HG03066 (cell line): ENCODE results near the gene HPSE.
"Not testable (repeated sequence)": the region's sequence is repeated elsewhere in the genome, so short reads cannot be mapped to it uniquely, and the experiment has no call there.

Source experiments
- ATAC-seq: cut with Tn5 transposase; IDR thresholded peaks from one replicate; pipeline ENCODE4 v1.9.1; 2021; ENCODE audit warnings: low read depth; ENCODE audit not compliant: unreplicated experiment

Gene HPSE

GRCh38 chr4:83285055-83285407 is 49.6 kb downstream of the HPSE start:
- peak; percentile 23 for ATAC-seq

DNA sequence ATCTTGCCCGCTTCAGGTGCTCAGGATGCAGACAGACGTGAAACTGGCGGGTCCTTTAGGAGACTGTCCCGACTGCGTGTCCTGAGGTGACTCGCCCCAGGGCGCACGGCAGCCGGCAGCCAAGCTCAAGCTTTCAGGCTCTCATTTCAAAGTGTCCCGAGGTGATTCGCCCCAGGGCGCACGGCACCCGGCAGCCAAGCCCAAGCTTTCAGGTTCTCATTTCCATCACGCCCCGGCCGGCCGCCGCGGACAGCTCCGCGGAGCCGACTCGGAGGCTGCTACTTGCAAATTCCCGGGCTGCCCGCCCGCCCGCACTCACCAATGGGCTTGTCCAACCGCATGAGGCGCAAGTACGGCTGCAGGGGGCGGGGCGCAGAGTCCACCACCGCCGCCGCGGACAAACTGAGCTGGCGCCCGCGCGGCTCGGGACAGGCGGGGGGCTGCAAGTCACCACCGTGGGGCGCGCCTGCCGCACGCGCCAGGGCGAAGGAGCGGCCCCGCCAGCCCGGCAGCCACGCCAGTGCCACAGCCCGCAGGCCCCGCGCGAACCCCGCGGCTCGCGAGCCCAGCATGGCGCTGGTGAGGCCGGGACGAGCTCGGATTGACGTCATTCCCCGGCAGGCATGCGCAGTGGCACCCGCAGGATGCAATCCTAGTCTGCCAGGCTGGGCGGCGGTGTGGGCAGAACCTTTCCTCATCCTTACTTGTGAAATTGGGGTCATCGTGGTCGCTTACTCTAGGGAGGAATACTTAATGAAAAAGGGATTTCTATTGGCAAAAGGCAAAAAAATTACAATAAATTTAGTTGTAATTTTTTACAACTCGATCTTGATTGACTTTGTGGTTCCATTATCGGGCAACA is 50.2 kb downstream of the HPSE start, which contains the start of gene COQ2:
Gene COQ2, minus strand, starts transcription at position 606 of the 862 bp plus-strand sequence. Its CDS starts 34 bp downstream, at position 572.
- peak; percentile 77 for ATAC-seq

- no peak for ATAC-seq
Measured at GRCh38 chr4:83283181-83283580, 51.5 kb downstream of the HPSE start.

DNA sequence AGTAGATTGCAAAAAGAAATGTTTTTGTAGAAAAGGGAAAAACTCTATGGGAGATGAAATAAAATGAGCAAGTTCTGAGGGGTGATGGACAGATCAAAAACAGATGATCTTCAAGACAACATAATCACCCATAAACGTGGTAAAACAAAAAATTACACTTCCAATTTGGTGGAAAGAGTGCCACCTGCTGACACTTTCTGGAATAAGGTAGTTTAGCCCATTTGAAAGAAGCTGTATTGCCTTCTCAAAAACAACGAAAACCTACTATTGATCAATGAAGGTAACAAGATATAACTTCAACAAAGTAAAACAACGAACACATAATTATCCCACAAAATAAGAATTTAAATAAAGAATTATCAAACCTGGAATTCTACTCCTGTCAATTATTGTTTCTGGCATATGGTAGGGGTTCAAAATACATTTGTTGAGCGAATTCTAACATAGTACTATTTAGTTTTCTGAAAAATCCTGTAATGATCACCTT is 52.6 kb downstream of the HPSE start:
- ATAC-seq: no peak

DNA sequence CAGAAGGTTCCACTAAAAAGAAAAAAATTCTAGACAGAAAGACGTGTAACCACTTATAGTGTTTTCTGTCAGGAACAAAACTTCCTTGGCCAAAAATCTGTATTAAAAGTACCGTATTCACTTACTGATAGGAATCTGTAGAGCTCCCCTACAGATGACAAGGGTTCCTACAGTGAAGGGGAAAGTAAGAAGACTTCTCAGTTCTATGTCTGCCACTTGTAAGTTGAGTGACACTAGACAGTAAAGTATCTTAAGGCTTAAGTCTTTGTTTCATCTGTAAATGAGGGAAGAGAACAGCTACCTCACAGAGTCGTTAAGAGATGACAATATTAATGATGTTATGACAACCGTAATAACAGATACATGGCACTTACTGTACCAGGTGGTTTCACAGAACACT is 53.3 kb downstream of the HPSE start:
- no peak for ATAC-seq

DNA sequence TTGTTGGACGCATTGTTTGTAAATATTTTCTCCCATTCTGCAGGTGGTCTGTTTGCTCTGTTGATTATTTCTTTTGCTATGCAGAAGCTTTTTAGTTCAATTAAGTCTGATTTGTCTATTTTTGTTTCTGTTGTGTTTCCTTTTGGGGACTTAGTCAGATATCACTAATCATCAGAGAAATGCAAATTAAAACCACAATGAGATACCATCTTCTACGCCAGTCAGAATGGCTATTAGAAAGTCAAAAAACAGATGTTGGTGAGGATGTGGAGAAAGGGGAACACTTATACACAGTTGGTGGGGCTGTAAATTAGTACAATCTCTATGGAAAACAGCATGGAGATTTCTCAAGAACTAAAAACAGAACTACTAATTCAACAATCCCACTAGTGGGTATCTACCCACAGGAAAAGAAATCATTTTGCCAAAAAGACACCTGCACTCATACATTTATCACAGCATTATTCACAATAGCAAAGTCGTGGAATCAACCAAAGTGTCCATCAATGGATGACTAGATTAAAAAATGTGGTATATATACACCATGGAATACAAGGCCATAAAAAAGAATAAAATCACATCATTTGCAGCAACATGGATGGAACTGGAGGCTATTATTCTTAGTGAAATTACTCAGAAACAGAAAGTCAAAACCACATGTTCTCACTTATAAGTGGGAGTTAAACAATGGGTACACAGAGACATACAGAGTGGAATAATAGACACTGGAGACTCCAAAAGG is 58.2 kb downstream of the HPSE start:
- ATAC-seq: peak; percentile 68

DNA sequence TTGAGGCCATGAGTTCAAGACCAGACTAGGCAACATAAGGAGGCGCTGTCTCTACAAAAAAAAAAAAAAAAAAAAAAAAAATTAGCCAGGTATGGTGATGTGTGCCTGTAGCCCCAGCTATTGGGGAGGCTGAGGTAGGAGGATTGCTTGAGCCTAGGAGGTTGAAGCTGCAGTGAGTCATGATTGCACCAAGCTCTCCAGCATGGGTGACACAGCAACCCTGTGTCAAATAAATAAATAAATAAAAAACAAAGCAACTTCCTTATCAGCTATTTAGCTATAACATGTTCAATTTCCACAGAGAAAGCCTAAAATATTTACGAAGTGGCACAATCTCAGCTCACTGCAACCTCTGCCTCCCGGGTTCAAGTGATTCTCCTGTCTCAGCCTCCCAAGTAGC is 60.7 kb downstream of the HPSE start:
- ATAC-seq: not testable (repeated sequence)

DNA sequence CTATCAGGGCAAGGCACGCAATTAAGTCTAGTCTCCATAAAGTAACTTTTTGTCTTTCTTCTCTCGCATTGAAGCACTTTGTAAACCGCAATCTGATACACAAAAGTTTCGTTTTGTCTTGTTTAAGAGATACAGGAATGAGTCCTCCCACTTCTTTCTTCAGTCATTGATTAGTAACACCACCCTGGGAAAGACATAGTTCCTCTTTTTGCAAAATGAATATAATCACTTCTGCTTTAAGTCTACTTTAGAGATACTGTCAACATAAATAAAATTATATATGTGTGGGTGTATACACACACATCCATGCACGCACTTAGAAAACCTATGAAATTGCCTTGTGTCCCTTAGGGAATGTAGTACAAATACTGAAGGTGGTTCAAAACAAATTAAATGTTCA is 61.7 kb downstream of the HPSE start:
- ATAC-seq: peak; percentile 78

DNA sequence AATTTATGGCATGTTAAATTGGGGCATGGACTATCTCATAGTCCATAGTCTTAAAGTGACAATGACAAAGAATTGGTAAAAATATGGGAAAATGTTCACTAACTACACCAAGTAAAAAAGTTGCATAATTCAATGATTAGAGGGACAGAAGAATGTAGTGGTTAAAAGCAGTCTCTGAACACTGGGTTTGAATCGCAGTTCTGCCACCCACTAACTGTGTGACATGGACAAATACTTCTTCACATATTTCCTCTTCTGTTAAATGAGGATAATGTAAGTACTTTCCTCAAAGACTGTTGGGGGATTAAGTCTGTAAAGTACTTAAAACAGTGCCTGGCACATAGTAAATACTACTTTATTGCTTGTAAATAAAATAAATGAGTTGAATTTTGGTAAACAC is 65.4 kb downstream of the HPSE start:
- no peak for ATAC-seq

DNA sequence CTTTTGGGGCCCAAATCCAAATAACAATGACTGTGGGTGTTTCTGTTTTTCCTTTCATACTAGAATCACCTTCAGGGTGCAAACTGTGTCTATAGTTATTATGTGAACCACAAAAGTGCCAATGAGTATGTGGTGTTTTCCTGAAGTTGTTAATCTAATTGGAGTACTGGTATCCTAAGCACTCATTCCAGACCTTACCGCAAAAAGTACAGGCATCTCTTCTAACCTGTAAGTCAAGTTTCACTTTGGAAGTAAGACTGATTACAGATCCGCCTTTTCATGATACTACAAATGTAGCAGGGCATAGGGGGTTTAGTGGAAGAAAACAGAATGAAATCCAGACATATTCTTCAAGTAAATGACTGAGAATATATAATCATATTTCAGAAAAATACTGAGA is 66.2 kb downstream of the HPSE start:
- no peak for ATAC-seq

DNA sequence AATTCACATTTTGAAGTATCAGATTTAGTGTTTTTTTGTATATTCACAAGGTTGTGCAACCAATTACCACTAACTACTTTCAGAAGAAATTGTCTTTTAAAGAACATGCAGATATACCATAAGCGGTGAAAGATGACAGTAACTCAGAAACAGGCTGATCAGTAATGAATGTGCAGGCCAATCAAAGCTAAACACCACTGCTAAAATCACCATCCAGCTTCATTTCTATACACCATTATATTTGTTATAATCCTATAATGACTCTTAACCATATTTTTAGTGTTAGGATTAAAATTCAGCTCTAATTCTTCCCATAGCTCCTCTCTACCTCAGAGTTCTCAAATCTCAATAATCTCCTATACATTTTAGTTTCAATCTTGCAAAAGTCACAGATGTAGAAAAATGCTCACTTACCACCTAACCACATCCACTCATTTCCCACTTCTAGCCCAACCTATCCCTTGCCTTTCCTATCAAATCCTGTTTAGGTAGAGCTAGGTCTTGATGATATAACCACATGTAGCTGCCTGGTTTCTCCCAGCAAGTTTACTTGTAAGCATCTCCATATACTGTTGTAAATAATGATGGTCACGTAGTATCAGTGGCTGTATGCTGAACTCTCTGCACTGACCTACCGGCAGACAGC is 66.7 kb downstream of the HPSE start:
- ATAC-seq: no peak

- no peak for ATAC-seq
Measured at GRCh38 chr4:83267121-83267829, 67.4 kb downstream of the HPSE start.

GRCh38 chr4:83266689-83267088 is 68.0 kb downstream of the HPSE start:
- ATAC-seq: no peak

- ATAC-seq: no peak
Measured at GRCh38 chr4:83263106-83263505, 71.5 kb downstream of the HPSE start.

DNA sequence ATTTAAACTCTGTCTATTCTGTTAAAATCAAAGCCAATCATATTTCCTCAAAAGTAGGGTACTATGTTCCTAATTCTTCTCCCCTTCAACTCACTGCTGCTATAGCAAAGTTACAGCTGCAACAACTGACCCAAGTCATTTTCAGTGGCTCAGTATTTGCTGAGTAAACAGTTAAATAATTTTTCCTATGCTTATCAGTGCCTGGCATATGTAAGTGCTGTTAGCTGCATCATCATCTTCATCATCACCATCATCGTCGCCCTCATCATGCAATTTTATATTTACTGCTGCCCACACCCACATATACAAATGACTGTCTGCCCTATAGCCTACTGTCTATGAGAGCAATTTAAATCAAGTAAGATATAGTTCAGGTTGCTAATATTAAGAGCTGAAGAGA is 72.0 kb downstream of the HPSE start:
- ATAC-seq: no peak

GRCh38 chr4:83261307-83261706 is 73.3 kb downstream of the HPSE start:
- ATAC-seq: no peak

GRCh38 chr4:83259586-83259985 is 75.1 kb downstream of the HPSE start:
- peak; percentile 43 for ATAC-seq

GRCh38 chr4:83258461-83258860 is 76.2 kb downstream of the HPSE start:
- no peak for ATAC-seq

- no peak for ATAC-seq
Measured at GRCh38 chr4:83257811-83258210, 76.8 kb downstream of the HPSE start.

- ATAC-seq: no peak
Measured at GRCh38 chr4:83255584-83255983, 79.1 kb downstream of the HPSE start.
